WTC11 (cell line): ENCODE measurements around the gene YWHAH. TPM values are rescaled to one million over a fixed set of nuclear protein-coding genes. Genes with fewer than 3 reads are reported as not detected.

ENCODE experiments used
- ATAC-seq: fragments of 200-7000 bp; cut with Tn5 transposase; 2 replicates; pipeline ENCODE4 v1.10.0; 2021; ENCODE audit warnings: mild to moderate bottlenecking, moderate library complexity
- CTCF ChIA-PET: fragments of 300-600 bp; sonication (Branson Sonifier 250); formaldehyde crosslinking; loops from one replicate; lab custom pipeline; 2021; ENCODE audit warnings: antibody characterized with exemption; lab: Charles Lee
- POLR2A ChIA-PET: fragments of 350-600 bp; sonication (Branson Sonifier 250); formaldehyde crosslinking; loops from one replicate; lab custom pipeline; 2021; ENCODE audit warnings: antibody characterized with exemption; lab: Charles Lee
- DNase-seq: peaks from one replicate; pipeline ENCODE4 v3.0.0; 2021; ENCODE audit warnings: low spot score
- H3K27ac Mint-ChIP-seq: 2 replicates; pipeline ENCODE4 v1.8.0; 2021; ENCODE audit warnings: mixed read lengths
- H3K27me3 Mint-ChIP-seq: 2 replicates; pipeline ENCODE4 v1.8.0; 2021; ENCODE audit warnings: low read depth, mild to moderate bottlenecking, moderate library complexity, mixed read lengths
- H3K36me3 Mint-ChIP-seq: 2 replicates; pipeline ENCODE4 v1.8.0; 2021; ENCODE audit warnings: mixed read lengths
- H3K4me1 Mint-ChIP-seq: 2 replicates; pipeline ENCODE4 v1.8.0; 2022; ENCODE audit warnings: mixed read lengths
- H3K4me3 Mint-ChIP-seq: 2 replicates; pipeline ENCODE4 v1.8.0; 2021; ENCODE audit warnings: mild to moderate bottlenecking, moderate library complexity, mixed read lengths
- H3K9me3 Mint-ChIP-seq: 2 replicates; pipeline ENCODE4 v1.8.0; 2021; ENCODE audit warnings: mixed read lengths
- AFF4 ChIP-seq: sonication (generic); formaldehyde crosslinking; IDR thresholded peaks from 2 replicates; pipeline ENCODE4 v1.8.1; 2023; ENCODE audit warnings: mild to moderate bottlenecking, missing genetic modification reagents, borderline replicate concordance
- AR ChIP-seq: fragments of 250-450 bp; sonication (Bioruptor Pico); IDR thresholded peaks from 2 replicates; pipeline ENCODE4 v1.9.0; 2021; ENCODE audit warnings: mild to moderate bottlenecking
- CDX4 ChIP-seq: fragments of 250-450 bp; sonication (Bioruptor Pico); IDR thresholded peaks from 2 replicates; pipeline ENCODE4 v1.9.0; 2021; ENCODE audit warnings: moderate library complexity, mild to moderate bottlenecking, inconsistent platforms, borderline replicate concordance
- ESRRA ChIP-seq: sonication (generic); formaldehyde crosslinking; IDR thresholded peaks from 2 replicates; pipeline ENCODE4 v1.8.1; 2022; ENCODE audit warnings: mild to moderate bottlenecking, missing genetic modification reagents, borderline replicate concordance
- FOXP1 ChIP-seq: sonication (generic); formaldehyde crosslinking; IDR thresholded peaks from 2 replicates; pipeline ENCODE4 v1.8.0; 2022; ENCODE audit warnings: missing genetic modification reagents, mild to moderate bottlenecking, moderate library complexity, borderline replicate concordance
- FOXP4 ChIP-seq: sonication (generic); formaldehyde crosslinking; IDR thresholded peaks from 2 replicates; pipeline ENCODE4 v1.8.0; 2022; ENCODE audit warnings: mild to moderate bottlenecking, missing genetic modification reagents
- GABPB1 ChIP-seq: sonication (generic); formaldehyde crosslinking; IDR thresholded peaks from 2 replicates; pipeline ENCODE4 v1.8.1; 2023; ENCODE audit warnings: mild to moderate bottlenecking, missing genetic modification reagents
- GRHL2 ChIP-seq: fragments of 250-450 bp; sonication (Bioruptor Pico); IDR thresholded peaks from 2 replicates; pipeline ENCODE4 v1.8.0; 2022; ENCODE audit warnings: mild to moderate bottlenecking, moderate library complexity; ENCODE audit not compliant: insufficient replicate concordance, severe bottlenecking
- GTF2I ChIP-seq: fragments of 250-450 bp; sonication (Bioruptor Pico); conservative IDR thresholded peaks from 2 replicates; pipeline ENCODE4 v1.4.0; 2021; ENCODE audit warnings: mild to moderate bottlenecking
- HMGA2 ChIP-seq: fragments of 250-450 bp; sonication (Bioruptor Pico); IDR thresholded peaks from 2 replicates; pipeline ENCODE4 v1.4.0; 2021; ENCODE audit warnings: mild to moderate bottlenecking, moderate library complexity
- KAT7 ChIP-seq: sonication (generic); formaldehyde crosslinking; IDR thresholded peaks from 2 replicates; pipeline ENCODE4 v1.8.1; 2023; ENCODE audit warnings: missing genetic modification reagents, mild to moderate bottlenecking, borderline replicate concordance
- NR2C2 ChIP-seq: sonication (generic); formaldehyde crosslinking; IDR thresholded peaks from 2 replicates; pipeline ENCODE4 v1.8.0; 2022; ENCODE audit warnings: mild to moderate bottlenecking, missing genetic modification reagents
- OVOL2 ChIP-seq: fragments of 250-450 bp; sonication (Bioruptor Pico); IDR thresholded peaks from 2 replicates; pipeline ENCODE4 v1.9.0; 2021; ENCODE audit warnings: mild to moderate bottlenecking, borderline replicate concordance
- RELA ChIP-seq: sonication (generic); formaldehyde crosslinking; IDR thresholded peaks from 2 replicates; pipeline ENCODE4 v1.8.1; 2022; ENCODE audit warnings: missing genetic modification reagents, mild to moderate bottlenecking, borderline replicate concordance
- RORB ChIP-seq: fragments of 250-450 bp; sonication (Bioruptor Pico); IDR thresholded peaks from 2 replicates; pipeline ENCODE4 v1.9.0; 2021; ENCODE audit warnings: mild to moderate bottlenecking
- STAT6 ChIP-seq: sonication (generic); formaldehyde crosslinking; conservative IDR thresholded peaks from 2 replicates; pipeline ENCODE4 v1.8.1; 2023; ENCODE audit warnings: mild to moderate bottlenecking, low read depth, missing genetic modification reagents, moderate library complexity
- ZNF219 ChIP-seq: sonication (generic); formaldehyde crosslinking; IDR thresholded peaks from 2 replicates; pipeline ENCODE4 v1.8.0; 2023; ENCODE audit warnings: missing genetic modification reagents, mild to moderate bottlenecking, borderline replicate concordance
- ZNF317 ChIP-seq: sonication (generic); formaldehyde crosslinking; IDR thresholded peaks from 2 replicates; pipeline ENCODE4 v1.8.1; 2023; ENCODE audit warnings: low read depth, mild to moderate bottlenecking, moderate library complexity, missing genetic modification reagents, borderline replicate concordance
- ZNF396 ChIP-seq: fragments of 250-450 bp; sonication (Bioruptor Pico); IDR thresholded peaks from 2 replicates; pipeline ENCODE4 v1.8.0; 2021; ENCODE audit warnings: mild to moderate bottlenecking, moderate library complexity, borderline replicate concordance
- ZNF416 ChIP-seq: fragments of 250-450 bp; sonication (Bioruptor Pico); IDR thresholded peaks from 2 replicates; pipeline ENCODE4 v1.9.0; 2021; ENCODE audit warnings: mild to moderate bottlenecking, inconsistent platforms
- ZNF423 ChIP-seq: fragments of 250-450 bp; sonication (Bioruptor Pico); IDR thresholded peaks from 2 replicates; pipeline ENCODE4 v2.1.2; 2022; ENCODE audit warnings: mild to moderate bottlenecking, moderate library complexity
- ZNF512 ChIP-seq: sonication (generic); formaldehyde crosslinking; IDR thresholded peaks from 2 replicates; pipeline ENCODE4 v1.8.1; 2022; ENCODE audit warnings: missing genetic modification reagents, borderline replicate concordance
- total RNA-seq: library from RNA; stranded (reverse); gene quantifications from 3 replicates; pipeline ENCODE4 v1.2.3, GENCODE V29; 2021

The YWHAH gene
- total RNA-seq, 1 experiment from 2014 or later, result 203 TPM

GRCh38 chr22:31972180-31972579 is 27.8 kb downstream of the YWHAH start (continued):
- no peak for TF ChIP-seq AFF4 (CRISPR knock-in tag)
- TF ChIP-seq FOXP1 (CRISPR knock-in tag), result no peak
- TF ChIP-seq NR2C2, result no peak
- no peak for TF ChIP-seq GABPB1 (CRISPR knock-in tag)
- TF ChIP-seq KAT7 (CRISPR knock-in tag), result no peak
- TF ChIP-seq ZNF396 (CRISPR knock-in tag), result no peak
- no peak for TF ChIP-seq ZNF512 (CRISPR knock-in tag)

- Mint-ChIP-seq H3K4me3 (no peak overlapping the region), H3K36me3 (no peaks in the 10 kb centered on the region), H3K27ac (no peak overlapping the region), H3K9me3 (no peaks in the 10 kb centered on the region), H3K4me1 (no peaks in the 10 kb centered on the region; the same call in 1 of the 2 replicates), H3K27me3 (peaks cover 6% of the 10 kb centered on the region; the same call in 1 of the 2 replicates)
- ChIA-PET CTCF (interaction anchor here (1.1 to 1.4 kb wide), 5 partner anchors 101 to 308 kb away, joined by 3 to 5 read pairs (median 3); no protein-coding TSS in a partner anchor), POLR2A (no interaction called here)
- no peak for ATAC-seq
- DNase-seq, result no peak
- TF ChIP-seq STAT6 (CRISPR knock-in tag), result no peak
- TF ChIP-seq RORB (CRISPR knock-in tag), result no peak
- TF ChIP-seq CDX4, result no peak
- no peak for TF ChIP-seq ZNF396 (CRISPR knock-in tag)
- TF ChIP-seq ZNF219 (CRISPR knock-in tag), result no peak
- TF ChIP-seq GTF2I (CRISPR knock-in tag), result no peak
- no peak for TF ChIP-seq AR (CRISPR knock-in tag)
- TF ChIP-seq OVOL2 (CRISPR knock-in tag), result no peak
- no peak for TF ChIP-seq ZNF317
- TF ChIP-seq ESRRA, result no peak
- TF ChIP-seq HMGA2, result no peak
- no peak for TF ChIP-seq ZNF416 (CRISPR knock-in tag)
- TF ChIP-seq GRHL2 (CRISPR knock-in tag), result no peak
- no peak for TF ChIP-seq ZNF423 (CRISPR knock-in tag)
- TF ChIP-seq FOXP4, result no peak
- no peak for TF ChIP-seq RELA (CRISPR knock-in tag)
Observed at GRCh38 chr22:31973739-31974138, 29.4 kb downstream of the YWHAH start.
